Stimulated activated CD4-positive, alpha-beta T cell treated with anti-CD3 and anti-CD28 coated beads, TNF-alpha, amount 100 ng/mL, for 24 hours (primary cell): ENCODE results near the gene SMYD3.
"Not testable (repeated sequence)": the region's sequence is repeated elsewhere in the genome, so short reads cannot be mapped to it uniquely, and the experiment has no call there.

Experiments
- DNase-seq, 3 experiments: peaks; one replicate each; pipeline ENCODE4 v3.0.0-alpha.2; 2020; ENCODE audit warnings: low read depth in 3 of 3

Gene SMYD3

GRCh38 chr1:245804696-245805095 lies 702.4 kb downstream of the SMYD3 start:
- DNase-seq = no peak

- DNase-seq = no peak
Measured at GRCh38 chr1:245803666-245804037, 703.4 kb downstream of the SMYD3 start.

GRCh38 chr1:245802941-245803665 lies 704.0 kb downstream of the SMYD3 start:
- DNase-seq = no peak

GRCh38 chr1:245800901-245801605 lies 706.0 kb downstream of the SMYD3 start:
- no peak for DNase-seq

- DNase-seq = no peak
Measured at GRCh38 chr1:245798349-245798711, 708.7 kb downstream of the SMYD3 start.

GRCh38 chr1:245797592-245798348 lies 709.3 kb downstream of the SMYD3 start:
- DNase-seq = no peak

- no peak for DNase-seq
Measured at GRCh38 chr1:245791410-245792312, 715.4 kb downstream of the SMYD3 start.

- DNase-seq = no peak
Measured at GRCh38 chr1:245790441-245790840, 716.6 kb downstream of the SMYD3 start.

- no peak for DNase-seq
Measured at GRCh38 chr1:245788886-245789285, 718.2 kb downstream of the SMYD3 start.

- no peak for DNase-seq
Measured at GRCh38 chr1:245788269-245788668, 718.8 kb downstream of the SMYD3 start.

GRCh38 chr1:245786948-245787347 lies 720.1 kb downstream of the SMYD3 start:
- DNase-seq = no peak

- no peak for DNase-seq
Measured at GRCh38 chr1:245779797-245780755, 727.0 kb downstream of the SMYD3 start.

GRCh38 chr1:245777752-245778151 lies 729.3 kb downstream of the SMYD3 start:
- no peak for DNase-seq

GRCh38 chr1:245776694-245777332 lies 730.3 kb downstream of the SMYD3 start:
- no peak for DNase-seq

GRCh38 chr1:245776139-245776538 lies 730.9 kb downstream of the SMYD3 start:
- no peak for DNase-seq

GRCh38 chr1:245774931-245775330 lies 732.1 kb downstream of the SMYD3 start:
- DNase-seq = not testable (repeated sequence)

GRCh38 chr1:245774196-245774595 lies 732.9 kb downstream of the SMYD3 start:
- no peak for DNase-seq

GRCh38 chr1:245773344-245773743 lies 733.7 kb downstream of the SMYD3 start:
- DNase-seq = no peak

- no peak for DNase-seq
Measured at GRCh38 chr1:245772739-245773138, 734.3 kb downstream of the SMYD3 start.

GRCh38 chr1:245772325-245772724 lies 734.8 kb downstream of the SMYD3 start:
- no peak for DNase-seq
